GM21381 (cell line): ENCODE data around the gene CDYL2.
"Not testable (repeated sequence)": the region's sequence is repeated elsewhere in the genome, so short reads cannot be mapped to it uniquely, and the experiment has no call there.

ENCODE experiments used
- ATAC-seq: cut with Tn5 transposase; IDR thresholded peaks from one replicate; pipeline ENCODE4 v1.9.1; 2021; ENCODE audit warnings: mild to moderate bottlenecking, moderate library complexity; ENCODE audit not compliant: unreplicated experiment

CDYL2 gene

DNA sequence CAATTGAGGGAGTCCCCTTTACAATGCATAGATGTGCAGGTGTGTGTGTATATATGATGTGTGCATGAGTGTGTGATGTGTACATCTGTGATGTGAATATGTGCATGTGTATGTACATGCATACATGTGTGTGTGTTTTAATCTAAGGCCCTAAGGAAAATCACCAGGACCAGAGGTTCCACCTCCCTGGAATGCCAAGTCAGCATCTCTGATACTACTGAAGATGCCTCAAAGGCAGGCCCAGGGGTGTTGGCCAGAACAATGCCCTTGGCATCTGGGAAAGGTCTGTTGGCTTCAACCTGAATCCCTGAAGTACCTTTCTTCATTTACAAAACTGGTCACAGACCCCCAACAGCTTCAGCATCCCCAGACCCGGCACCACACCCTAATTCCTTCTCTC, 129.5 kb downstream of the CDYL2 start:
- ATAC-seq = no peak

DNA sequence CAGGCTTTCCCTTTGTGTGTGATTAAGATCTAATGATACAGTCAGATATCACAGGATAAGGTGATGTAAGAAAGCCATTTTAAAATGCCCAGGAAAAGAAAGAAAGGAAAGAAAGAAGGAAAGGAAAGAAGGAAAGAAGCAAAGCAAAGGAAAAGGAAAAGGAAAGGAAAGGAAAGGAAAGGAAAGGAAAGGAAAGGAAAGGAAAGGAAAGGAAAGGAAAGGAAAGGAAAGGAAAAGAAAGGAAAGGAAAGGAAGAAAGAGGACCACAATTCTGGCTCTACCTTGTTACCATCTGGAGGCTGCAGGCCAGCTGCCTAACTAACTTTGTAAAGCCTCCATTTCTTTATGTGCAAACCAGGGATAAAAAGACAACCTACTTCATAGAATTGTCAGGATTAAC, 132.0 kb downstream of the CDYL2 start:
- no peak for ATAC-seq

DNA sequence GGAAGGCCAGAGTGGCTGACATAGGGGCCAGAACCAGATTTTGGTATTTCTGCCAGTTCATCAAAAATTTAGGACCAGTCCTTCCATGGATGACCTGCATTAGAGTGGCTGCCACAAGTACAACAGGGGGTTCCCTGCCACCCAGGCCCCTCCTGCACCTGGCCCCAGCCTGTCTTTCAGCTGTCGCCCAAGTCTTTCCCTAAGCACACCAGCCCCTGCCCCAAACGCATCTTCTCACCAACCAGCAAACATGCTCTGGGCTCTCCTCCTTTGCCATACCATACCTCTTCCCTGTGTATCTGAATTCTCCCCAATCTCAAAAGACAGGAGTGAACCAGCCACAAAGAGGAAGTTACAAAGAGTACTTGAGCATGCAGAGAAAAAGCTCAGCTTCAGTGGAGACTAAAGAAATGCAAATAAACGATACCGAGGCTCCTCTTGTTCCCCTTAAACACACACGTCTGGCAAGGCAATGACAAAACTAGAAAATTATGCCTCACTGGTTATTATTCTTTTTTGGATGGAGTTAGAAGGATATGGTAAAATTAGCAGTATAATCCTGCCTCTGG, 133.0 kb downstream of the CDYL2 start:
- ATAC-seq = no peak

DNA sequence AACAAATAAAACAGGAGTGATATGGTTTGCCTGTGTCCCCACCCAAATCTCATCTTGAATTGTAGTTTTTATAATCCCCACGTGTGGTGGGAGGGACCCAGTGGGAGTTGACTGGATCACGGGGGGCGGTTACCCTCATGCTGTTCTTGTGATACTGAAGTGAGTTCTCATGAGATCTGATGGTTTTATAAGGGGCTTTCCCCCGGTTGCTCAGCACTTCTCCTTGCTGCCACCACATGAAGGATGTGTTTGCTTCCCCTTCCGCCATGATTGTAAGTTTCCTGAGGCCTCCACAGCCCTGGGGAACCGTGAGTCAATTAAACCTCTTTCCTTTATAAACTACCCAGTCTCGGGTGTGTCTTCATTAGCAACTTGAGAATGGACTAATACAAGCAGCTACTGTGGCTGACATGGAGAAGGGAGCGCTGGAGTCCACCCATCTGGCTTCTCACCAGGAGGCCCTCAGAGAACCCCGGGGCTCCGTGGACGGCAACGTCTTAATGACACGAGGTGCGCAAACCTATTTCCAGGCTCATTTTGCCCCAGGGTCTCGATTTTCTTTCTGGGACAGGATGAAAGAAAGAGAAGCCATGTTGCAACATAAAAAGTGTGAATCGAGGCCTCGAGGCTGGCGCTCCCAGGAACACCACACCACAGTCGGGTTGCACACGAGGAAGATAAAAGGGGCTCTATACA, 134.1 kb downstream of the CDYL2 start:
- ATAC-seq = no peak

DNA sequence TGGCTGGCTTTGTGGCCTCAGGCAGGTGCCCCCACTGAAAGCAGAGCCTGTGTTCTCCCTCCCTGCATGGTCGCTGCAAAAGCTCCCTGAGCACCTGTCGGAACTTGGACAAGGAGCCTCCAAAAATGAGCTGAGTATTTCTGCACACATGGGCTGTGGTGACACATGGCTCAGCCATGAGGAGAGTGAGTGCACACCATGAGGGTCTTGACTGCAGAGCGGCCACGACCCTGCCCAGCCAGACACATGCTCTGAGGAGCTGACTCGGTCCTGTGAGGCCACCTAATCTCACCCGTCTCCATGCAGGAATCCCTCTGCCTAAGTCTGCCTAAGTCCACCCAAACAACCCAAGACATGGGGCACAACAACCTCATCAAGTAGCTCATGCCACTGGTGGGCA, 134.7 kb downstream of the CDYL2 start:
- ATAC-seq = no peak

DNA sequence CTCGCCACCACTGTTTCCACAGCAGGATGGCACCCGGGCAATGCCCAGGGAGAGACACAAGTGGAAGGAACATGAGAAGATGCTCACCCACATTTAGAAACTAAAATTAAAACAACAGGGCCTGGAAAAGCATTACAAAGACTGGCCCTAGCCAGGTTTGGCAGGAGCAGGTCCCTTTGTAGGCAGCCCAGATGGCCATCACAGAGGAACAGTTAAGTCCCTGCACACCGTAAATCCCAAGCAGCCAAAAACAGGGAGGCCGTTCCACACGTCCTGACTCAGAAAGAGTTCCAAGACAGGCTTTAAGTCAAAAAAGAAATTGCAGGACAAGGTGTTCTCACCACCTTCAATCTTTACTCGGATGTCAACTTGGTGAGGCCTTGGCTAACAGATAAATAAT, 136.5 kb downstream of the CDYL2 start:
- no peak for ATAC-seq

DNA sequence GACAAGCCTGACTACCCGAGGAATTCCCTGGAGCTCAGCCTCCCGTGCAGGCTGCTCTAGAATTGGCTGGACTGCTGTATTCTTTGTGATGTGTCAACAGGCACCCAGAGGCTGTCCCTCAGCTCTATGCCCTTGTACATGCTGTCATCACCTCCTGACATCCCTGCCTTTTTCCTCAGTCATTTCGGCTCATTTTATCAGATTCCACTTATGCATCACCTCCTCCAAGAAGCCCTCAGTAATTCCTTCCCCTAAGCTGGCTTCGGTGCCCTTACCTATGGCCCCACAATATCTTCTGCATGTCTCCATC, 137.2 kb downstream of the CDYL2 start:
- ATAC-seq = no peak

DNA sequence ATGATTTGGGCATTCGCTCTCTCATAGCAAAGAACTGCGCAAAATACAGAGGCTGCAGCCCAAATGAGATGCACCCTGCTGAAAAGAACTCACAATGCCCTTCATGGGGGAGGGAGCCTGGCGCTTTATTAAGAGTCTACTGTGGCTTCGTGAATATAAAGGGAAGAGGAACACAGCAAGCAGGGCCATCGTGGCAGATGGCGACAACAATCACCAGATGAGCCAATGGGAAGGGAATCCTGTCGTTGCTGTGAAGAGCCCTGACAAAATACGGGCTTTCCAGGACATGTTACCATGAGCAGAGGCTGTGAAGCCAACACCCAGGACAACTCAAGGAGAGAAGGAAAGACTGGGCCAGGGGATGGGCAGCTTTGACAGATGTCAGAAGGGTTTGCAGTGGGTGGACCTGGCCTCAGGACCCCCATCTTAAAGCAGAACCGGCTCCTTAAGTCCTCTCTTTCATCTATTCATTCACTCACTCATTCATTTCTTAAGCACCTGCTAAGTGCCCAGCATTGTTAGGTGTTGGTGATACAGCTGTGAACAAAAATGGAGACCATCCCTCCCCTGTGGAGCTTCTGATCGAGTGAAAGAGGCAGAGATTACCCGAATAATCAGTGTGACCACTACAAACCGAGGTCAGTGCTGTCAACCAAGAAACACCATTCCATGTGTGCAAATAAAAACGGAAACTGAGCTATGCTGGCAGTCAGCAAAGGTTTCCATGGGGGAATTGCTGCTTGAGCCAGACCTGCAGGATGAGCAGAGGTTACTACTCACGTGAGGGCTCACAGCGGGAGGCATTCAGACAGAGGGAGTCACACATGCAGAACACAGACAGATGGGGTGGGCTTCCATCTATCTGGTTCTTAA, 137.8 kb downstream of the CDYL2 start:
- ATAC-seq = no peak

DNA sequence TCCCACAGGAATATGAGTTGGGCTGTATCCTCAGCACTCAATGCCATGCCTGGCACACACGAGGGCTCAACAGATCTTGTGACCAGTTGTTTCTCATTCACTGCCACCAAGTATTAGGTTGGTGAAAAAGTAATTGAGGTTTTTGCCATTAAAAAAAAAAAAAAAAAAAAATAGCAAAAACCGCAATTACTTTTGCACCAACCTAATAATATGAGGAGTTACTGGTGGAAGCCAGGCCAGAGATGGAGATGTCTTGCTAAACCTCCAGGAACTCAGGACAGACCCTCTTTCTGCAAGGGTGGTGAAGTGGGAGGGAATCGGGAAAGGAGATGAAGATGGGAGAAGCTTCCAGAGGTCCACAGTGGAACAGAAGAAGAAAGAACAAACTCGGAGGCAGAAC, 139.0 kb downstream of the CDYL2 start:
- no peak for ATAC-seq

DNA sequence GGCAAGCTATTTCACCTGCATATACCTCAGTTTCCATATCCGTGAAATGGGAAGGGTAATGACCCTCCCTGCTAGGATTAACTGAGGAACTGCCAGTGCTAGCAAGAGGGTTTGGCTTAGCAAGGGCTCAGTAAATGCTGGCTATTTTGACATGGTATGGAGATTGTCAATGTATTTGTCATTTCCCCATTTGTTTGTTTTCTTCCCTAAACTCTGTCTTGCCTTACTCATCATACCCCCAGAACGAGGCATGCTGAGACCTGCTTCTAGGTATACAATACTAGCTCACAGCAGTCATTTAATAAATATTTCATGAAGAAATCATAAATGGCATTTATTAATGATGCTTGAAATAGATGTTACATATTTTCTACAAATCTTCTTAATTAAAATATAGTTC, 139.6 kb downstream of the CDYL2 start:
- no peak for ATAC-seq

DNA sequence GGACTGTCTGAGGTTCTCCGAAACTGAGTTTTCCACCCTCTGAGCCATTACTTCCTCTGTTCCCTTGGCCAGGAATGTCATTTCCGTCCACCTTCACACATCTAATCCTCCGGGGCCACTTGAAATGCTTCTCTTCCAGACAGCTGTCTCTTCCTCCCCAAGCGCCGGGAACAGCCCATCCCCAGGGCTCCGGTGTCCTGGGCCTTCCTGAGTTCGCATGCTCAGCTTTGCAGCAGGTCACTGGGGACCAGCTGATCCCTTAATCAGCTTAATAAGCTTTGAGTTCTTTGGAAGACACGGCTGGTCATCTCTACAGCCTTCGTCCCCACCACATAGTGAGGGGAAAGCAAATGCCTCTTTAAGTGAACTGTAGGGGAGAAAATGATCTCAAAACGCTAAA, 140.2 kb downstream of the CDYL2 start:
- ATAC-seq = no peak

DNA sequence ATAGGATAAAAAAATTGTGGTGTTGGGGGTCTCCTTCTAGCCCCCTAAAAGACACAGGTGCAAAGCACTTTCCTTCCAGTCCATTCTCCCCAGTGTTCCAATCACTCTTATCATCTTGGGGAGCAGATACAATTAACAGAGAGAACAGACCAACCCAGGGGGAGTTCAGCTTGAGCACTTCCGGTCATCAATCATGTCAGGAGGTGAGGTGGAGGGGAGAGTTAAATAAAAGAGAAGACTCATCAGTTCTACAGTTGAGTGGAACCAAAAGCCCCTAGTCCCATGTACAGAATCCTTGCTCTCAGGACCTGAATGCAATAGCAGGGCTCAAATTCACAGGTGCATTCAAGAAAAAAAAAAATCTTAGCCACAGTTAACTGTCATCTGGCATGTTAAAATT, 141.3 kb downstream of the CDYL2 start:
- ATAC-seq = no peak

DNA sequence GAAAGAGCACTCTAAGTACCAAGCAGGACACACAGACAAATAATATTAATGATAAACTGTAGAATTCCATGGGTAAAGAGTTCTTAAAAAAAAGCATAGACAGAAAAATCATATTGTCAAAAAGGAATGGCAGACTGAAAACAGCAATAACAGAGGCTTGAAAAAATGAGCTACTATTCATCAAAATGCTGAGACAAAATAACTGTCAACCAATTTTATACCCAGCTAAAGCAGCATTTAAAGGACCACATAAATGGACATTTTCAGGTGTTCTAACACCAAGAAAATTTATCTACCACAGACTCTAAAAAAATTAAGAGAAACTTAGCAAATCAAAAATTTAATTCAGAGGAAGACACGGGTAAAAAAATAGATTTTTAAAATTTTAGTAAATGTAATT, 144.5 kb downstream of the CDYL2 start:
- no peak for ATAC-seq

DNA sequence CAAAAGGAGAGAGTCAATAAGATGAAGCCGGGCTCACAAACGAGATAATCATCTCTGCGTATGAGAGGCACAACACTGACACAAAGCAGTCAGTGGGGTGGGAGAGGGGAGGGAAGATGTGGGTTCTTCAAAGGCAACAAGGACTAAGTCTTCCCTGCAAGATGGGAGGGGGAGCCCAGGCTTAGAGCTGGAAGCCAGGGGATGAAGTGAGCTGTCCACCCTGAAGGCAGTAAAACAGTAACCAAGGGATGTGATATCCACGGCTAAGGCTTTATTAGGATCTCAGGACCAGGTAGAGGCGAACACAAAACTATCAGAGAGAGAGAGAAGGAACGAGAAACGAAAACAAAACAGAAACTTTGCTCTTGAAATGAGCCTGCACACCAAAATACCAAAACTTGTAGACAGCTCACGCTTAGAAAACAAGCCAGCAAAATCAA, 147.7 kb downstream of the CDYL2 start:
- ATAC-seq = peak; percentile 97

DNA sequence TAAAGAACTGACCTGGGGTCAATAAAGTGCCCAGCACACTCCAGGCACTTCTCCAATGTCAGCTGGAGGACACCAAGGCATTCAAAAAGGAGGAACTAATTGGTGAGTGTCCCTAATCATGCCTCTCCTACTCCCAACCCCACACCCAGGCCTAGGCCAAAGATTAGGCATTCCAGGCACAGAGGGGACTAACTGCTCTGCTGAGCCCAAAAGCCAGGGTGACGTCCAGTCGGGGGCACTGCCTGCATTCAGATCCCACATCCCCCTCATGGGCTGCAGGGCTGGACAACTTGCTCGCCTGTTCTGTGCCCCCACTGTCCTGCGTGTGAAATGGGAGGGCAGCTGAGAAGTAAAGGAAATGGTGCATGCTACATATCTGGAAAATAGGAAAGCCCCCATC, 148.2 kb downstream of the CDYL2 start:
- no peak for ATAC-seq

DNA sequence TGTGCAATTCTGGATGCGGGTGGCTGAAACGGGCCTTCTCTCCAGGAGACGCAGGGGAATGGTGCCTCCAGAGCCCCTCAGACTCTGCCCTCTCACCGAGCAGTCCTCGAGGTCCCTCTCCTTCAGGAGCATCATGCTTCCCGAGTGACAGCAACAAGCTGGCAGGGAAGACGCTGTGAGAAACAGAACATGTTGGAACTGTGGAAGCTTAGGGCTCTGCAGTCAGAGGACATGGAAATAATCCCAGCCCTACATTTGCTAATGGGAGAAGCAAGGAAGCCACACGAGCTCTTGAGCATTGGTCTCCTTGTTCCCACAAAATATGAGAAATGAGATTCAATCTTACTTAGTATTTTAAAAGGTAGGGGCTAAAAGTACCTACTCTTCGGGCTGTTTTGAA, 148.6 kb downstream of the CDYL2 start:
- ATAC-seq = no peak

DNA sequence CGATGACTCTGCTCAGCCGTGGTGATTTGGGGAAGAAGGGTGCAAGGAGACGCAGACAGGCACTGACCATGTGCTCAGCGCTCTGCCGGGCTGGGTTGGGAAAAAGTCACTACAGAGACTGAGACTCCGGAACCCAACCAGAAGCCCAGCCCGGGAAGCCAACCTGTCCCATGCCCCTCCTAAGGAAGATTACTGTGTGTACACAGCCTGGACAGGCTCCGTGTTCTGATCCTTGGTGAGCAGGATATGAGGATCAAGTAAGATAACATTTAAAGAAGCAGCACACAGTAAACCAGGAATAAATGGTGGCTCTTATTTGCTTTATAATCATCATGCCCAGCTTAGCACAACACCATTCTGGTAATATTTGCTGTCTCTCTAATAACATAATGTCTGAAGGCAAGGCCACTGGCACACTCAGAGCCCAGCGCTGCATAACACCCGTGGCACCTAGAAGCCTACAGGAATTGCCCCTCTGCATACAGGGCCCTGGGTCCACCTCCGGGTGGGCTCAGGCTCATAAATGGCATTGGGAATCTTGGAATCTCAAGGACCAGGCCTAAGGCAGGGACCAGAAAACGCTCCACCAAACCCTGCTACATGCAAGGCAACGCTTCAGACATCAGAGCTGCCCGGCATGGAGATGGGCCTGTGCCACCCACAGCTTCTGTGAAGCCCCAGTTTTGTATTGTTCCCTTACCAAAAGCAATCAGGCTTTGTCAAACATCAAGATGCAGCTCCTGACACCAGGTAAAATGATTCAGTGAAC, 150.1 kb downstream of the CDYL2 start:
- ATAC-seq = no peak

DNA sequence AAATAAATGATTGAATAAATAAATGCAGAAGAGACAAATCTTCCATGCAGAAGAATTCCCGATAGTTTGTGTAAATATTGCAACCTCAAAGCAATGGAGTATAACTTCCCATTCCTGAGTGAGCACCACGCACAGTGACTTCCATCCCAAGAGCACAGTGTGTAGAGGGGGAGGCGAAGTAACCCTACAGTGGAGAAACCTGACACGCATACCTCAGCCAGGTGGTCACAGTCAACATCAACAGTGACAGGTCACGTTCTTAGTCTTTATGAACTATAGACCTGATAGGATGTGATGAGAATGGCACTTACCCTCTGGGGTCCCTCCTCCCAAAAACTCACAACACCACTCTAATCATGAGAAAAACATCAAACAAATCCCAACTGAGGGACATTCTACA, 152.0 kb downstream of the CDYL2 start:
- no peak for ATAC-seq

DNA sequence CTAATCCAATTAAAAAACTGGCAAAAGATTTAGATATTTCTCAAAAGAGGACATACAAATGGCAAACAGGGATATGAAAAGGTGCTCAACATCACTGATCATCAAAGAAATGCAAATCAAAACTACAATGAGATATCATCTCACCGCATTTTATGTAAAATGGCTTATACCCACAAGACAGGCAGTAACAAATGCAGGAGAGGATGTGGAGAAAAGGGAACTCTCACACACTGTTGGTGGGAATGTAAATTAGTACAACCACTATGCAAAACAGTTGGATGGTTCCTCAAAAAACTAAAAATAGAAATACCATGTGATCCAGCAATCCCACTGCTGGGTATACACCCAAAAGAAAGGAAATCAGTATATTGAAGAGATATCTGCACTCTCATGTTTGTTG, 154.1 kb downstream of the CDYL2 start:
- not testable (repeated sequence) for ATAC-seq

DNA sequence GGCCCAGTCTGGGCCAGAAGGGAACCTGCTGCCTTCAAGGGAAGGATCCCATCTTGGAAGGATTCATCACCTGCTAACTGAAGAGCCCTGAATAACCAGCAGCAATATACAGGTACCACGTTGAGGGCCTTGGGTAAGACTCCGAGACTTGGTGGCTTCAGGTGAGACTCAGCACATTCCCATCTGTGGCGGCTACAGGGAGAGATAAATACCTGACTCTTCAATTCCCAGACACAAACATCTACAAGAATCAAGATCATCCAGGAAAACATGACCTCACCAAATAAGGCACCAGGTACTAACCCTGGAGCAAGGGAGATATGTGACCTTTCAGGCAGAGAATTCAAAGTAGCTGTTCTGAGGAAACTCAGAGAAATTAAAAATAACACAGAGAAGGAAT, 164.1 kb downstream of the CDYL2 start:
- ATAC-seq = no peak

DNA sequence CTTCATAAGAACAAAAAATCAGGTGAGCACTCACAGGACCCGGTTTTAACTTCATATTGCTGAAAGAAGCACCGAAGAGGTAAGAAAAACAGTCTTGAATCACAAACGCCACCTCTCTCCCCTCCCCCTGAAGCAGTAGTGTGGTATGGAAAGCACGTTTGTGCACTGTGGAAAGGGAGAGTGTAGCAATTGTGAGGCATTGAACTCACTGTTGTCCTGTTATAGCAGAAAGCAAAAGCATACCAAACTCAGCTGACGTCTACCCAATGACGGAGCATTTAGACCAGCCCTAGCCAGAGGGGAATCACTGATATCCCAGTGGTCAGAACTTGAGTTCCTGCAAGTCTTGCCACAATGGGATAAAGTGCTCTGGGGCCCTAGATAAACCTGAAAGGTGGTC, 164.8 kb downstream of the CDYL2 start:
- no peak for ATAC-seq

DNA sequence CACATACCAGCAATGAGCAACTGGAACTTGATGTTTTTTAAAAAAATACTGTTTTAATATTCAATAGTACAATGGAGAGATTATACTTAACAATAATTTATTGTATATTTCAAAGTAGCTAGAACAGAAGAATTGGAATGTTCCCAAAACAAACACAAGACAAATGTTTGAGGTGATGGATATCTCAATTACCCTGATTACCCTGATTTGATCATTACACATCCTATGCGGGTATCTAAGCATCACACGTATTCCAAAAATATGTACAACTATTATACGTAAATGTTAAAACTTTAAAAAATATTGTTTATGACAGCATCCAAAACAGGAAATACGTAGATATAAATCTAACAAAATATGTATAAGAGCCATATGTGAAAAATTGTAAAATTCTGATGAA, 166.8 kb downstream of the CDYL2 start:
- ATAC-seq = no peak
